ENCODE results near the gene STAT1. TPM values are rescaled to one million over a fixed set of nuclear protein-coding genes. Genes with fewer than 3 reads are reported as not detected.

The STAT1 gene
- polyA plus RNA-seq, 1 experiment: 130 TPM

DNA sequence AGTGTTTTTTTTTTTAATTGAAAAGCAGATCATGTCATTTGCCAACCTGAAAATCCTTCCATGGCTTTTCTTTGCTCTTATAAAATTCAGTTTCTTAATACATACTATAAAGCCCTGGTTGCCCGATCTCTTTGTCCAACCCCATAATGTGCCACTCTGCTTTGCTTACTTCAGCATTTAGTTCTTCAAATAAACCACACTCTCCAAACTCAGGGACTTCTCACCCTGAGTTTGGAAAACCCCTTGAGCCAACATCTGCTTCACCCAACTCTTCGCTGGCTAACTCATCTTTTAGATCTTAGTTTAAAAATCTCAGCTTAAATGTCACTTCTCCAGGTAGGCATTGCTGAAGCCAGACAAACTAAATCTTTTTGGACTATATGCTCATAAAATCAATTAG lies 1.3 kb upstream of the STAT1 start:
- no peak overlapping the region for H3K27ac ChIP-seq (ENCODE audit: low read depth, low read length)
- no peak for DNase-seq (ENCODE audit: low read depth, low spot score)
- no peak overlapping the region for H3K4me3 ChIP-seq (ENCODE audit: low read depth, low read length)
- ChIA-PET POLR2A (no interaction called here), CTCF (interaction anchor here (1.3 kb wide), 1 partner anchor 141 kb away, joined by 4 read pairs; no protein-coding TSS in a partner anchor)
- TF ChIP-seq, protein P1, sequence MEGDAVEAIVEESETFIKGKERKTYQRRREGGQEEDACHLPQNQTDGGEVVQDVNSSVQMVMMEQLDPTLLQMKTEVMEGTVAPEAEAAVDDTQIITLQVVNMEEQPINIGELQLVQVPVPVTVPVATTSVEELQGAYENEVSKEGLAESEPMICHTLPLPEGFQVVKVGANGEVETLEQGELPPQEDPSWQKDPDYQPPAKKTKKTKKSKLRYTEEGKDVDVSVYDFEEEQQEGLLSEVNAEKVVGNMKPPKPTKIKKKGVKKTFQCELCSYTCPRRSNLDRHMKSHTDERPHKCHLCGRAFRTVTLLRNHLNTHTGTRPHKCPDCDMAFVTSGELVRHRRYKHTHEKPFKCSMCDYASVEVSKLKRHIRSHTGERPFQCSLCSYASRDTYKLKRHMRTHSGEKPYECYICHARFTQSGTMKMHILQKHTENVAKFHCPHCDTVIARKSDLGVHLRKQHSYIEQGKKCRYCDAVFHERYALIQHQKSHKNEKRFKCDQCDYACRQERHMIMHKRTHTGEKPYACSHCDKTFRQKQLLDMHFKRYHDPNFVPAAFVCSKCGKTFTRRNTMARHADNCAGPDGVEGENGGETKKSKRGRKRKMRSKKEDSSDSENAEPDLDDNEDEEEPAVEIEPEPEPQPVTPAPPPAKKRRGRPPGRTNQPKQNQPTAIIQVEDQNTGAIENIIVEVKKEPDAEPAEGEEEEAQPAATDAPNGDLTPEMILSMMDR (IDR thresholded peaks at IDR 0.05; ENCODE audit: low read depth, low read length): no peak
- H3K27me3 ChIP-seq (ENCODE audit: control insufficient read depth, insufficient read depth, low read length): no peaks in the 10 kb centered on the region
- H3K9me3 ChIP-seq (ENCODE audit: control insufficient read depth, insufficient read depth, low read length): no peaks in the 10 kb centered on the region

DNA sequence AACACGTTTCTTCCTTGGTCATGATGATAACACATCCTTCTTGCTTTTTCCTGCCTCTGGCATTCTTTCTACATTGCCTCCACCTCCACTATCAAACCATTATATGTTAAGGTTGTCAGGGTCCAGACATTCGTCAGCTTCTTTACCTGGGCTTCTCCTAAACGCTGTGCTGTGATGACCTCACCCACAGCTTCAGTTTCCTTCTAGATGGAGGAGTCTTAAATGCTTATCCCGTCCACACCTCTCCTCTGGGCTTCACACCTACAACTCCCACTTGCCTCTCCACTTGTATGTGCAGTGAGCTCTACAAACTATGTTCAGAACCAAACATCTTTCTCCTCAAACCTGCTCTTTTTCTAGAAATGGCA lies 666 bp upstream of the STAT1 start:
- TF ChIP-seq, protein P1 (IDR thresholded peaks at IDR 0.05; ENCODE audit: low read depth, low read length): no peak
- H3K27ac ChIP-seq (ENCODE audit: low read depth, low read length): peak overlapping the region; percentile 98
- H3K27me3 ChIP-seq (ENCODE audit: control insufficient read depth, insufficient read depth, low read length): no peaks in the 10 kb centered on the region
- no peak for DNase-seq (ENCODE audit: low read depth, low spot score)
- H3K4me3 ChIP-seq (ENCODE audit: low read depth, low read length): peak overlapping the region; percentile 65
- H3K9me3 ChIP-seq (ENCODE audit: control insufficient read depth, insufficient read depth, low read length): no peaks in the 10 kb centered on the region
- CTCF ChIA-PET: interaction anchor here (0.7 to 1.3 kb wide), 2 partner anchors 140 to 141 kb away, joined by 3 to 4 read pairs; no protein-coding TSS in a partner anchor
- POLR2A ChIA-PET: interaction anchor here (0.7 to 1.2 kb wide), 3 partner anchors 32 to 37 kb away, joined by 3 to 11 read pairs (median 3); no protein-coding TSS in a partner anchor

DNA sequence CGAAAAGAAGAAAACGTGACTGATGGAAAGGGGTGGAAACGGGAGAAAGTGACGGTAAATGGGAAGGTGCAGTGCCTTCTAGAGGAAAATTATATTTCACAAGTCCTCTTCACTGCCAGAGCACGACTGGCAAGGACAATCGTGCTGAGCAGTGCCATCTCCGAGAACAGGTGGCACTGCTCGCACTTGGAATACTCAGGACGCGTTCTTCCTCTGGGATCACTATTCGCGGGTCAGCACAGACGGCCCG lies 364 bp downstream of the STAT1 start:
- POLR2A ChIA-PET: interaction anchor here (1.2 to 1.4 kb wide), 3 partner anchors 33 to 36 kb away, joined by 3 to 11 read pairs (median 3); no protein-coding TSS in a partner anchor
- Histone ChIP-seq H3K9me3 (ENCODE audit: control insufficient read depth, insufficient read depth, low read length) (no peaks in the 10 kb centered on the region), H3K27me3 (ENCODE audit: control insufficient read depth, insufficient read depth, low read length) (no peaks in the 10 kb centered on the region), H3K27ac (ENCODE audit: low read depth, low read length) (peak overlapping the region; percentile 81), H3K4me3 (ENCODE audit: low read depth, low read length) (peak overlapping the region; percentile 89)
- TF ChIP-seq, protein P1 (IDR thresholded peaks at IDR 0.05; ENCODE audit: low read depth, low read length): no peak
- CTCF ChIA-PET: interaction anchor here (2.2 to 2.7 kb wide), 2 partner anchors 38 to 142 kb away, joined by 7 to 8 read pairs; no protein-coding TSS in a partner anchor
- no peak for DNase-seq (ENCODE audit: low read depth, low spot score)

DNA sequence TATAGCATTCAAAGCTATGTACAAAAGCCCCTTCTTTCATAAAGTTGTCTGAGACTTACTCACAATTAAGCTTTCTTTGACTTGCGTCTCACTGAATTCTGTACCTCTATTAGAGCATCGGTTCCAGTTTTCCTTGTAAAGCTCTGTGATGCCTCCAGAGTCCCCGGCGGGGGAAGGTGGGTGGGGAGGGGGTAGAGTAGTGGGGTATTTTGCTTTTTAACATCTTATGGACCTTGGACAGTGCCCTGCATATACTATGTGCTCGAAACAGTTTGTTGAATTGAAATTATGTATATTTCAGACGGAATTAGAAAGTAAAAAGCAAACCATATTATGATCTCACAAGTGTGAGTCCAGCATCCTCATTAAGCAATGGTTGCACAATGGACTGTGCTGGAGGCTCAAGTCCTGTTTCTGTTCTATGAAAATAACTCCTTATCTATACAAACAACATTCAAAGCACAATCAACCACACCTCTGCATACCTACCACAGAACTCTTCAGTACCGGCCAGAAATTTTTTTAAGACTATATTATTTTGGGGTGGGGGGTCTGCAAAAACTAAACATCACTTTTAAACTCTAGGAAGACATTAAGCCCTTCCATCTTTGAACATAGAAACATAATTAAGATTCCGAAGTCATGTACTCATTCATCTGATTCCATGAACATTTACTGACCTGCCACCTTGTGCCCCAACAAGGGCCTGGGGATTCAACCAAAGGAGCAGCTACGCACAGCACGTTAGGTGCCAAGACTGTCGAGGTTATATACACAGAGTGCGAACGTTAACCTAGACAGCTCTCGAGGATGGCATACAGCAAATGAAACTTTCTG lies 908 bp downstream of the STAT1 start:
- ChIA-PET CTCF (interaction anchor here (0.6 to 2.7 kb wide), 5 partner anchors 16 to 503 kb away, joined by 3 to 8 read pairs (median 6); no protein-coding TSS in a partner anchor), POLR2A (interaction anchor here (0.6 to 2.4 kb wide), 3 partner anchors 35 to 38 kb away, joined by 3 to 13 read pairs (median 12); no protein-coding TSS in a partner anchor)
- Histone ChIP-seq H3K27me3 (ENCODE audit: control insufficient read depth, insufficient read depth, low read length) (no peaks in the 10 kb centered on the region), H3K9me3 (ENCODE audit: control insufficient read depth, insufficient read depth, low read length) (no peaks in the 10 kb centered on the region), H3K27ac (ENCODE audit: low read depth, low read length) (peak overlapping the region; percentile 81), H3K4me3 (ENCODE audit: low read depth, low read length) (peak overlapping the region; percentile 89)
- DNase-seq (ENCODE audit: low read depth, low spot score): no peak
- TF ChIP-seq, protein P1 (IDR thresholded peaks at IDR 0.05; ENCODE audit: low read depth, low read length): no peak

DNA sequence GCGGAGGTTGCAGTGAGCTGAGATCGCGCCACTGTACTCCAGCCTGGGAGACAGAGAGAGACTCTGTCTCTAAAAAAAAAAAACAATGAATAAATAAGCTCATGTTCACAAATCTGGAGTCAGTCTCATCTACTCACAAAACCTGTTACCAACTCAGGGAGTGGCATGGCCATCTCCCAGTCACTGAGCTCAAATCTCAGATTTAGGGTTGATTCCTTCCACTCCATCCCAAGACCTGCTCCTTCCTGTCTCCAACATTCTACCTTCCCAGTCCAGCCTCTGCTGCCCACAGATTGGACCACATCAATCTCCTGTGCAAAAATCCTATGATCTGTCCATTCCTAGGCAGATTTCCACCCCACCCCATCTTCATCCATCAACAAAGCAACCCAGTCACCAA lies 1.6 kb downstream of the STAT1 start:
- Histone ChIP-seq H3K9me3 (ENCODE audit: control insufficient read depth, insufficient read depth, low read length) (no peaks in the 10 kb centered on the region), H3K27ac (ENCODE audit: low read depth, low read length) (no peak overlapping the region), H3K4me3 (ENCODE audit: low read depth, low read length) (peak overlapping the region; percentile 89), H3K27me3 (ENCODE audit: control insufficient read depth, insufficient read depth, low read length) (no peaks in the 10 kb centered on the region)
- POLR2A ChIA-PET: interaction anchor here (0.6 to 2.4 kb wide), 2 partner anchors 37 to 38 kb away, joined by 12 to 13 read pairs; no protein-coding TSS in a partner anchor
- no peak for DNase-seq (ENCODE audit: low read depth, low spot score)
- TF ChIP-seq, protein P1 (IDR thresholded peaks at IDR 0.05; ENCODE audit: low read depth, low read length): no peak
- CTCF ChIA-PET: interaction anchor here (0.6 to 2.7 kb wide), 6 partner anchors 12 to 504 kb away, joined by 3 to 8 read pairs (median 4); no protein-coding TSS in a partner anchor
